Peyer's patch (tissue), 4 donors: Measurements from ENCODE around the gene WNK1. TPM values are rescaled to one million over a fixed set of nuclear protein-coding genes. Genes with fewer than 3 reads are reported as not detected.
"Not testable (repeated sequence)": the region's sequence is repeated elsewhere in the genome, so short reads cannot be mapped to it uniquely, and the experiment has no call there.

ENCODE experiments used
- DNase-seq, 3 donors: peaks; one replicate each; pipeline ENCODE4 v3.0.0-alpha.2; 2017 to 2019
- H3K27ac ChIP-seq, 4 donors: fragments of 200-600 bp; sonication (generic); one replicate each; pipeline ENCODE4 v1.5.1; 2016 to 2019
- H3K27me3 ChIP-seq, 2 donors: fragments of 200-600 bp; sonication (generic); one replicate each; pipeline ENCODE4 v1.5.1; 2019
- H3K36me3 ChIP-seq, 3 donors: fragments of 200-600 bp; sonication (generic); one replicate each; pipeline ENCODE4 v1.5.1; 2016 to 2019
- H3K4me1 ChIP-seq, 4 donors: fragments of 200-600 bp; sonication (generic); one replicate each; pipeline ENCODE4 v1.5.1; 2016 to 2019
- H3K4me3 ChIP-seq, 4 donors: fragments of 200-600 bp; sonication (generic); 1 replicate in 3 of 4; 2 replicates in 1 of 4; pipeline ENCODE4 v1.5.1; 2016 to 2019; ENCODE audit warnings: mild to moderate bottlenecking in 1 of 4
- H3K9me3 ChIP-seq, 4 donors: fragments of 200-600 bp; sonication (generic); one replicate each; pipeline ENCODE4 v1.5.1; 2016 to 2019; ENCODE audit warnings: mild to moderate bottlenecking in 1 of 4
- POLR2A ChIP-seq, 2 donors: fragments of 450-650 bp; IDR thresholded peaks; one replicate each; pipeline ENCODE4 v1.5.1; 2017; ENCODE audit warnings: antibody characterized with exemption in 2 of 2, mild to moderate bottlenecking in 2 of 2, moderate library complexity in 2 of 2
- total RNA-seq, 4 donors: library from RNA; depleted of rRNA; stranded (reverse); fragments of >200 nt; gene quantifications; one replicate each; pipeline ENCODE4 v1.1.0, GENCODE V29; 2016
- TF ChIP-seq, protein P1 (sequence below), 6 experiments: fragments of 450-650 bp in 4 of 6; fragments of 200-600 bp in 2 of 6; sonication (generic) in 1 of 6; IDR thresholded peaks; one replicate each; pipeline ENCODE4 v1.5.1; 2017 to 2019; ENCODE audit warnings: antibody characterized with exemption in 6 of 6, mild to moderate bottlenecking in 3 of 6, moderate library complexity in 1 of 6

The WNK1 gene
- 100 to 1,000 TPM in 3 of 4 donors, 10 to 100 TPM in 1; 83.2 to 198 (median 144) TPM for total RNA-seq

DNA sequence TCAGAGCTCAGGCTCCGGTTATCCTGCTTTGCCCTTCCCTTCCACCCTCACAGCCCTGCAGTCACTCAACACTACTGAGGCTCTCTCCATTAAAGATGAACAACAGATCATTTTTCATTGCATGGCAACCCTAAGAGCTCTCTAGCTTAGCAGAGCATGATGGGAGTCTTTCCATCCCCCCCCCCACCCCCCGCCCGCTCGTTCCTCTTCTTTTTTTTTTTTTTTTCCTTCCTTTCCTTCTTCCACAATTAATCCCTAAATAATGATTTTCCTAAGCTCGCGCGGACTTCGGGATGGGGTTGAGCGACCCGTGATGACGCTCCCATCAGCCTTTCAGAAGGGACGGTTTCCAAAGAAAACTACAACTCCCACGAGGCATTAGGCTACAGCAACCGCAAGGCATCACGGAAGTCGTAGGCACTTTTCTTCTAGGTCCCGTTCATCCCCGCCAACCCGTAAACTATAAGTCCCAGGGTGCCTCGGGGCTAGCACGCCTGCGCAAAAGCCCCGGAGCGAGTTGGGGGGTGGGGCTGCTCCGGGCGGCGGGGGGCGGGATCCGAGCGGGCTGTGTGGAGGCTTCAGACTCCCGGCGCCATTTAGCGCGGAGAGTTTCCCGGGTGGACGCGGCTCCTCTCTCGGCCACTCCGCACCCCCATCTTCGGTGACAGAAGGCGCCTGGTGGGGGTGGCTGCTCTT is at the start of gene WNK1:
WNK1 (plus strand) TSS at position 581 of the 696 bp plus-strand sequence. CDS start 987 bp downstream, outside the sequence.
- no peaks in the 10 kb centered on the region for H3K27me3 ChIP-seq
- peak within 1 kb of the TSS; percentile 95 to 99 (median 96) for H3K27ac ChIP-seq
- DNase-seq: peak; percentile 97 to 99 (median 98)
- TF ChIP-seq, protein P1, sequence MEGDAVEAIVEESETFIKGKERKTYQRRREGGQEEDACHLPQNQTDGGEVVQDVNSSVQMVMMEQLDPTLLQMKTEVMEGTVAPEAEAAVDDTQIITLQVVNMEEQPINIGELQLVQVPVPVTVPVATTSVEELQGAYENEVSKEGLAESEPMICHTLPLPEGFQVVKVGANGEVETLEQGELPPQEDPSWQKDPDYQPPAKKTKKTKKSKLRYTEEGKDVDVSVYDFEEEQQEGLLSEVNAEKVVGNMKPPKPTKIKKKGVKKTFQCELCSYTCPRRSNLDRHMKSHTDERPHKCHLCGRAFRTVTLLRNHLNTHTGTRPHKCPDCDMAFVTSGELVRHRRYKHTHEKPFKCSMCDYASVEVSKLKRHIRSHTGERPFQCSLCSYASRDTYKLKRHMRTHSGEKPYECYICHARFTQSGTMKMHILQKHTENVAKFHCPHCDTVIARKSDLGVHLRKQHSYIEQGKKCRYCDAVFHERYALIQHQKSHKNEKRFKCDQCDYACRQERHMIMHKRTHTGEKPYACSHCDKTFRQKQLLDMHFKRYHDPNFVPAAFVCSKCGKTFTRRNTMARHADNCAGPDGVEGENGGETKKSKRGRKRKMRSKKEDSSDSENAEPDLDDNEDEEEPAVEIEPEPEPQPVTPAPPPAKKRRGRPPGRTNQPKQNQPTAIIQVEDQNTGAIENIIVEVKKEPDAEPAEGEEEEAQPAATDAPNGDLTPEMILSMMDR (IDR thresholded peaks at IDR 0.05): no peak
- peak; percentile 47 to 89 for TF ChIP-seq POLR2A (IDR thresholded peaks at IDR 0.05)
- H3K4me3 ChIP-seq: peak within 1 kb of the TSS; percentile 70 to 94 (median 80)
- no peaks in the 10 kb centered on the region for H3K36me3 ChIP-seq
- H3K9me3 ChIP-seq: no peaks in the 10 kb centered on the region
- peaks cover 0 to 29% (median 6%) of the 10 kb centered on the region in 4 donors for H3K4me1 ChIP-seq

DNA sequence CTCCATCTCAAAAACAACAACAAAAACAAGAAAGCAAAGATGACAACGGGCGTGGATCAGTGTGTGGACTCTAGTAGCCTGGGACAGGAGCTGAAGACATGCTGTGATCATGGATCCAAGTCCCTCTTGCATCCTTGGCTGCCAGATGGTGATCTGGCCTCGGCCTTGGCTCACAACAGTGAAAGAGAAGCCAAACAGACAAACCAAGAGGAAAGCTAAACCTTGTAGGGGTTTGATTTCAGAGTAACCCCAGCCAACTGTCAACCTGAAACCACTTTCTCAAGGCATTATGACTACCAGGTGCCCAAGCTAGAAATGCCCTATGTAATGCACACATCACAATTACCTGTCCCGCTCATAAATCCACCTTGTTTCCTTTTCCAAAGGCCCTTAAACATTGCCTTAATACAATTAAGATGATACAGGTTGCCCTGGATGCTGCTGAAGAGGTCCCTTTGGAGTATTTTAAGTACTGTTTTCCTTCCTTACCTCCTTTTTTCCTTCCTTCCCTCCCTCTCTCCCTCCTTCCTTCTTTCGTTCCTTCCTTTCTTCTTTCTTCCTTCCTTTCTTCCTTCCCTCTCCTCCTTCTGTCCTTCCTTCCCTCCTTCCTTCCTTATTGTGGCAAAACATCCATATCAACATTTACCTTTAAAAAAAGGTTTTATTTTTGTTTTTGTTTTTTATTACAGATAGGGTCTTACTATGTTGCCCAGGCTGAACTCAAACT is 47.7 kb upstream of the WNK1 start:
- H3K36me3 ChIP-seq: no peaks in the 10 kb centered on the region
- H3K9me3 ChIP-seq: no peaks in the 10 kb centered on the region
- no peaks in the 10 kb centered on the region for H3K27me3 ChIP-seq
- no peak overlapping the region for H3K27ac ChIP-seq
- H3K4me1 ChIP-seq: no peaks in the 10 kb centered on the region
- no peak for TF ChIP-seq POLR2A (IDR thresholded peaks at IDR 0.05)
- TF ChIP-seq, protein P1 (IDR thresholded peaks at IDR 0.05): no peak
- no peak for DNase-seq
- H3K4me3 ChIP-seq: no peak overlapping the region

DNA sequence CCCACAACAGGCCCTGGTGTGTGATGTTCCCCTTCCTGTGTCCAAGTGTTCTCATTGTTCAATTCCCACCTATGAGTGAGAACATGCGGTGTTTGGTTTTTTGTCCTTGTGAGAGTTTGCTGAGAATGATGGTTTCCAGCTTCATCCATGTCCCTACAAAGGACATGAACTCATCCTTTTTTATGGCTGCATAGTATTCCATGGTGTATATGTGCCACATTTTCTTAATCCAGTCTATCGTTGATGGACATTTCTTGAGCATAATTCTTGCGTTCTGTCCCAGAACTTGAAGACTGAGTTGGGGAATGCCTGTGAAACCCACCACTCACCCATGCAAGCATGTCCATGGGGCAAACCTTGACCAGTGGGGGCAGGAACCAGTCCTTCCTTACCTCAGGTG is 44.3 kb upstream of the WNK1 start:
- not testable (repeated sequence) for H3K9me3 ChIP-seq, DNase-seq, H3K4me3 ChIP-seq, H3K27me3 ChIP-seq, H3K4me1 ChIP-seq, H3K27ac ChIP-seq, H3K36me3 ChIP-seq

DNA sequence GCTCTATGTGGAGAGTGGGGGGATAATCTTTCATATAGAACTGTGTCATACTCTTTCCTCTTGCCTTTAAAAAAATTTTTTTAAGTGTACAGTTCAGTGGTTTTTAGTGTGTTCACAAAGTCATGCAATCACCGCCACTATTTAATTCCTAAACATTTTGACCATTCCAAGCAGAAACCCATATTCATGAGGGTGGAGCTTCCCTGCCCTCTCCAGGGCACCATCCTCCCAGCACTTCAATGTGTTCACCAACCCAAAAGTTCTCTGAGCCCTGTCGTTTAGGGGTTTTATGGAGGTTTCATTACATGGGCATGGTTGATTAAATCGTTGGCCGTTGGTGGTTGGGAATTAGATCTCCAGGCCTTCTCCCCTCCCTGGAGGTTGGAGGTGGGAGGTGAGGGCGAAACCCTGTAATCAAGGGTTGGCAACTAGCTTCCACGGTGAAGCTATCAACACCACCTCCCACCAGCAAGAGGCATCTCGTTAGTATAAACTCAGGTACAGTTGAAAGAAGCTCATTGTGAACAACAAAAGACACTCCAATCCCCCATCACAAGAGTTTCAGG is 42.8 kb upstream of the WNK1 start:
- TF ChIP-seq, protein P1 (IDR thresholded peaks at IDR 0.05): no peak
- H3K9me3 ChIP-seq: no peaks in the 10 kb centered on the region
- no peak overlapping the region for H3K27ac ChIP-seq
- no peak overlapping the region for H3K4me3 ChIP-seq
- H3K4me1 ChIP-seq: no peaks in the 10 kb centered on the region
- no peaks in the 10 kb centered on the region for H3K36me3 ChIP-seq
- DNase-seq: no peak
- H3K27me3 ChIP-seq: no peaks in the 10 kb centered on the region

DNA sequence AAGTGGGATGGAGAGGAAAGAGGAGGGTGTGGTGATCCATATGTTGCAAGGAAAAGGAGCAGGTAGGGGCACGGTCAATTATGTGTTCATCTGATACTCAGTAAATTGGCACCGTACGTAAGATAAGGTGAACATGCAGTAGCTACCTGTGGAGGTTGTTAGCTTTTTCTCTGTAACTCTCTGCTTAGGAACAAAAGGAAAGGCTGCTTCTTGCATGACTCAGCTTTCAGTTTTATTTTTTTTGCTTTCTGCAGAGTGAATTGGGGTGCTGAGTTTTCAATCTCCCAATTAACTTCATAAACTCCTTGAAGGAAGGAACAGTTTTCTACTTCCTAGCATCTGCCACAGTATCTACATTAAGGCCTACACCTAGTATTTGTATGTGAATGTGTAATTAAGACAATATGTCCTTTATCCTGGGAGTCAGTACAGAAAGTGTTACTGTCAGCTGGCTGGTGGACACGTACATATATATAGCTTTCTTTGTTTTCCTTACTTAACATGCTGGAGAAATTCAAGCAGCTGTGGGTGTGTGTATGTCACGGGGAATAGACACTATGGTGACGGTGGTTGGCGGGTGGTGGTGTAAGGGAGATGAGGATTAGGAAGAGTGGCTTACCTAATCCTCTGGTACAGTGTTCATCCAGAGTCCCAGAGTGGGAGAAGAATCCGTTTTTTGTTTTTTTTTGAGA is 40.1 kb upstream of the WNK1 start:
- H3K9me3 ChIP-seq: no peaks in the 10 kb centered on the region
- TF ChIP-seq, protein P1 (IDR thresholded peaks at IDR 0.05): no peak
- TF ChIP-seq POLR2A (IDR thresholded peaks at IDR 0.05): no peak
- no peak overlapping the region for H3K4me3 ChIP-seq
- no peaks in the 10 kb centered on the region for H3K36me3 ChIP-seq
- no peak for DNase-seq
- no peaks in the 10 kb centered on the region for H3K27me3 ChIP-seq
- H3K4me1 ChIP-seq: no peaks in the 10 kb centered on the region
- H3K27ac ChIP-seq: no peak overlapping the region
